ENCODE data around the gene NDUFAF2.

NDUFAF2 gene

DNA sequence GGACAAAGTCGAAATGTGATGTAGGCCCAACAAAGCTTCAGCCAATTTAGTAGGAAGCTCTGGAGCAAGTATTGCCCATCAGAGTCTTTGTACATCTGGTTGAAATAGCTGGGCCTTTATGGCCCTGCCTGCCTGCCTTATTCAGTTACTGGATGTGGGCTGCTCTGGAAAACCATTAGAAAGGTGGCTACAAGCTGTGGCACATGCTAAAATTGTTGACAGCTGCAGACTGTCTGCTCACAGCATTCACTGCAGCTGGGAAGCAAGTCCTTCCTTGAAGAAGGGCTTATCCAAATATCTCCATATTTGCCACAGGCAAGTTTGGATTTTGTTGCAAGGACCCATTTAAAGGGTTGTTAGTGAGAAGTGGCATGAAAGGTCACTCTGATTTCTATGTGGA lies 192.8 kb downstream of the NDUFAF2 start:
- no peak for DNase-seq

DNA sequence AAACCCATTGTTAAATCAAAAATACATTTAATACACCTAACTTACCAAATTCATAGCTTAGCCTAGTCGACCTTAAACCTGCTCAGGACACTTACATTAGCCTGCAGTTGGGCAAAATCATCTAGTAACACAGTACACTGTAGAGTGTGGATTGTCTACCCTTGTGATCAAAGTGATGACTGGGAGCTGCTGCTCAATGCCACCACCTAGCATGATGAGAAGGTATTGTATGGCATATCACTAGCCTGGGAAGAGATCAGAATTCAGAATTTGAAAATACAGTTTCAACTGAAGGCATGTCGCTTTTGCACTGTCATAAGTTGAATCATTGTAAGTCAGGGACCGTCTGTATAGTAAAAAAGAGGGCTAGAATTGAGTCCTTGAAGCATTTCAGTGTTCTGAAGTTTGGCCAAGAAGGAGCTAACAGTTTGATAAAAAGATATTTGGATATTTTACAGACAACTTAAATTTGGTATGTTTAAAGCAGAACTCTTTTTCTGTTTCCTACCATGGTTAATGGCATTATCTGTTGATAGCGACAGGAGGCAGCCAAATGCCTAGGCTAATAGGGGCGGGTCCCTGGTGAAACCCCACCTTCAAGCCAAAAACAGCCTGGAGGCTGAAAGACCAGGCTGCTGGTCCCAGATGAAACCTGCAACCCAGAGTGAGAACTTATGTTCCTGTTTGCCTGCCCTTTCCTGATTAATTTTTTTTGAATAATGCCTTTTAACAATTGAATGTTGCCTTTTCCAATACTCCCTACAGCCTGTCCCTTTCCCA lies 194.3 kb downstream of the NDUFAF2 start:
- DNase-seq, result no peak

DNA sequence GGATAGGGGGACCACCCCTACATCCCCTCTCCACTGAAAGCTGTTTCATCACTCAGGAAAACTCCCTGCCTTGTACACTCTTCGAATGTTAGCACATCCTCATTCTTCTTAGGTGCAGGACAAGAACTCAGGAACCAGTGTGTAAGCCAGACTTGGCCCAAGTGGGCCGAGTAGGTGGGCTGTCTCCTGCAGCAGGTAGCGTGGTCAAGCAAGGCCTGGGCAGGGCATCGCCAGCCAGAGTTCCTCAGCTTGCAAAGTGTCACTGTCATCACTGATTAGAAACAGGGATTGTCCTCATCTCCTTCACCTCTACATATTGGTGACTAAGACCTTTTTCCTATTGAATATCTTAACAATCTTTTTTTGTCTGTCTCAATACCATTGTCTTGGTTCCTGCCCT lies 194.9 kb downstream of the NDUFAF2 start:
- DNase-seq, result no peak

DNA sequence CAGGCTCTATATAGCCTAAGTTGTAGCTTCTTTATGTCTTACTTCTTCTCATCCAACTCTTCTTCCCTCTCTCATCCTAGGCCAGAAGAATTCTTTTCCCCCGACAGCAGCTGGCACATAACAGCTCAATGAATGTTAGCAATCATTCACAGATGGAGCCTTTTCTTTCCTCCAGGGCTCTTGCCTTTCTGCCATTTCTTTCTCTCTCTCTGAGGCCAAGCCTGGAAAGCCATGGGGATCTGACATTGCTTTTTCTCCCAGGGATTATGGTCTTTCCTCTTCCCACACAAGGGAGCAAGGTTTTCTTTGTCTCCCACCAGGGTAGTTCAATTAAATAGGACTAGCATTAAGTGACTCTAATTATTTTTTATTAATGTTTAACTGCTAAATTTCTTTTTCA lies 196.8 kb downstream of the NDUFAF2 start:
- no peak for DNase-seq

DNA sequence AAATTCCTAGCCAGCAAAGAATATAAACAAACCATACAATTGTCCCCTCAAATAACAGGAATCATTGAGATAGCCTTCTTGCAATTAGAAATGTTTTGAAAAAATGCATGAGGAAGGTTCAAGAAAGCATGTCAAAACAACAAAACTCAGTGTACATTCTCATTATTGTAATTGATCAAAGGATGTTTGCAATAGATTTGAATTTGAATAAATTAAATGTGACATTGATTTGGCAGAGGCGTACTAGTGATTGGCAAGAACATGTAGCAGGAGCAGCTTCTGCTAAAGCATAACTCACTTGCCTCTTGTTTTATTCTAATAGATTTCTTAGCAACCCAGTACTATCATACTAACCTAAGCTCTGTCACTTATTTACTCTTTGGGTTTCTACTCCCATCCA lies 197.4 kb downstream of the NDUFAF2 start:
- no peak for DNase-seq

DNA sequence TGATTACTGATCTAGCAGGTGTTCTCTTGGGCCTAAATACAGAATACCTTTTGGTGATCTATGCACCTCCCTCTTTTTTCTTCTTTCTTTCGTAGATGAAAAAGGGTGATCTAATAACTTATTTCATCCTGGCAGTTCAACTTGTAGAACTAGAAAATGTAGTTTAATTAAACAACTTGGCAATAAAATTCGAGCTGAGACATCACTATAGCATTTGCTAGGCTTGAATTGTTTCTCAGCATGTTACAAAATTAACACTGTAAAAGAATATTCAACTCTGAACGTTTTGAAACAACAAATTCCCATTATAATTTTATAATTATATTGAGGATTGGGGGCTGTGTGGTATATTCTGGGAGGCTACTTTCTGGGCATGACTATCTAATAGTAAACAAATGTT lies 197.8 kb downstream of the NDUFAF2 start:
- DNase-seq, result no peak

DNA sequence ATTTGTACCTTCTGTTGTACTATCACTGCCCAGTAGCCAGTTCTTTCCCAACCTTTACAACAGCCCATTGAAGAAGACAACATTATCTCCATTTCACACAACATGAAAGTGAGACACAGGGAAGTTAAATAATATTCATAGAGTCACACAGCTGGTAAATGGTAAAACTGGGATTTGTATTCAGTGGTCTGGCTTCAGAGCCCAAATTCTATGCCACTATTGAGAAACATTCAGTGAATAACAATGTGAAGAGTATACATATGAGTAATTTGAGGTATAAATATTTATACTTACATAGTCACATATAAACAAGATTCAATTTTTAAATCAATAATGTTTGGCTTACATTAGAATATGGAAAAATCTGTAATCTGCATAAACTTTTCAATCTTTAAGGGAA lies 203.5 kb downstream of the NDUFAF2 start:
- no peak for DNase-seq

DNA sequence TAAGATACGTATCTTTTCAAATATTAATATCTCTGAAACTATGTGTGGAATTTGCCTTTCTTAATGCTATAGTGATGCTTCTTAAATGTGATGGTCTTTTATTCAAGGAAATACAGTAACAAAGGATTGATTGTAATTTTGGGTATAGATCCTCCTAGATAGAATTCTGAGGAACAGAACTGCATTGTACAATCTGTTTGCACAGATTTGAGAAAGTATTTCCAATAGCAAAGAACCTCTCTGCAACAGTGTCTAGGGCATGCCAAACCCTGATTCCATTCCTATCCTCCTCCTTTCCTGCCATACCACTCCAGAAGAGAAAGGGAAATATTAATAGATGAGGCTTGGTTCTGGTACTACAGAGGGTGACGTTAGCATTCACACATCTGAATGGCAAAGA lies 206.9 kb downstream of the NDUFAF2 start:
- no peak for DNase-seq

DNA sequence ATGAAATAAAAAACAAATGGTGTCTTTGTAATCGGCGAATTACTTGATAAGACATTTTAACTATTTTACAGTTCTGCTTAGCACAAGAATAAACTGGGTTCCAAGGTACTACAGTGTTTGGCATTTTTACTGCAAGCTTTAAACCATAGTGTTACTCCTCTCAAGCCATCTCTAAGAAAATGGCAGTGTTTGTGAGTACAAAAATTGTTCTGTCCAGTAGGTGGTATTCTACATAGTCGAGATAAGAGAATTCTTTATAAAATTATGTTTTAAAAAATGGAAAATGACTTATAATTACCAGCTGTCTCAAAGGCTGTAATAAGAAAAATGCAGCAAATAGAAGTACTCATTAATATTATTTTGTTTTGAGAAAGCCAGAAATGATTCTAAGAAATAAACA lies 214.1 kb downstream of the NDUFAF2 start:
- no peak for DNase-seq

DNA sequence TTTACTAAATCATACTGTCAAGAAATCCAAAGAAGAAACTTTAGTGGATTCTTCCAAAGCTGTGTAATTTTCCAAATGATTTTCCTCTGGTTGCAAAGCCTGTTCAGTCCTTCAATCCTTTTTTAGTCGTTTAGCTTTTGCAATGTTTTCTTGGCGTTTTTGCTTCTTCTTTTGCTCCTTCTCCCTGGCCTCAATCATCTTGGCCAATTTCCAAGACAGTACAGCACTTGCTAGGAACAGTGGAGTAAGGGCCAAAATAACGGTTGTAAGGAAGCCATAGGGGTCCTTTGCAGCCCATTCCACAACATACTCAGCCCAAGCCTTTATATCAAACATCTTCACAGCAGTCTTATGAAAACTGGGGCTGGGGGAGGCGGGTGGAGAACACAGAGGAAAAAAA lies 214.8 kb downstream of the NDUFAF2 start:
- DNase-seq, result no peak

DNA sequence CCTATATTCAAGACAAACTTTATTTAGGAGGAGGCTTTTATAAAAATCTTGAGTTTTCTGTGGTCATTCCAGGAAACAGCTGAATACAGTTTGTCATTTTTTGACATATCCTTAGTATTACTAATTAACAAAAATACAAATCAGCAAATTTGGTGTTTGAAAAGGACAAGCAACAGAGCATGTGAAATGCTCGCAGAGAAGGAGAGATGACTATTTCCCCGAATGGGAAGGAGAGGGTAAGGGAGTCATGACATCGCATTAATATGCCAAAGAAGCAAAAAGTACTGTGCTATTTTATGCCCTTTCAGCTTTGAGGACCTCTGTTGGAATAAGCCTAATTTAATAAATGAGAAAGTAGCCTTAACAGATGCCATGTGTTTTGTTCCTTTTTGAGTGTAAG lies 215.5 kb downstream of the NDUFAF2 start:
- DNase-seq, result no peak

DNA sequence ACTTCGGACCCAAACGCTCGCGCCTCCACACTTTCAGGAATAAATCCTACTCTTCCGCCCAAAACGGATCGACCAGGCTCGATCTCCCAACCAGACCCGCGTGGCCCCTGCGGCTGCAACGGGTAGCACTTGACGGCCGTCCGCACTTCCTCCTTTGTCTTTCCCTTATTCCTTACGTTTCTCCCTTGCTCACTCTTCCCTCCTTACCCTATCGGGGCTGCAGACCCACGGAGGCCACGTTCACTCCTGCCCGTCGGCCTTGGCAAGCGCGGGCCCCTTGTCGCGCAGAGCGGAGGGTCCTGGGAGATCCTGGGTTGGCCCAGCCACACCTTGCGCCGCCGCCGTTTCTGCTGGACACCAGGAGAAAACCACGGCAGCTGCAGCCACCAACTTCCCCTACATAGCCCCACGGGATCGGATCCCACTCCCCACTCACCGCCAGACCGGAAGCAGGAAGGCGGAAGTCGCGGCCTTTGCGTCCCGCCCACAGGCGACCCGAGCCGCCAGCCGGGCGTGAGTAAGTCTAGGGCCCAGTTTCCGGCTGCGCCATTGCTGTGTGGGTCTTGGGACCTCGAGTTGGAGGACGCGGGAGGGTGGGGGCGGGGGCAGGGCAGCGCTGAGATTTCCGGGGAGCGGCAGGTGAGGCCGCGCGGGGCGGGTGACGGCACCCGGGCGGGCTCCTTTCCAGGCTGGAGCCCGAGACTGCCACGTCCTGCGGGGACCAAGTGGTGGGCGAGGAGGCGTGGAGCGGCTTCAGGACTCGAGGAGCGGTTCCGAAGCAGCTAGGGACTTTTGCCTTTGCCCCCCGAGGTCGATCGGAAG lies 217.2 kb downstream of the NDUFAF2 start, which contains the start of gene SMIM15:
SMIM15 (minus strand) TSS at position 459 of the 822 bp plus-strand sequence. CDS start 2,297 bp downstream, outside the sequence.
- peak; percentile 68 for DNase-seq

DNA sequence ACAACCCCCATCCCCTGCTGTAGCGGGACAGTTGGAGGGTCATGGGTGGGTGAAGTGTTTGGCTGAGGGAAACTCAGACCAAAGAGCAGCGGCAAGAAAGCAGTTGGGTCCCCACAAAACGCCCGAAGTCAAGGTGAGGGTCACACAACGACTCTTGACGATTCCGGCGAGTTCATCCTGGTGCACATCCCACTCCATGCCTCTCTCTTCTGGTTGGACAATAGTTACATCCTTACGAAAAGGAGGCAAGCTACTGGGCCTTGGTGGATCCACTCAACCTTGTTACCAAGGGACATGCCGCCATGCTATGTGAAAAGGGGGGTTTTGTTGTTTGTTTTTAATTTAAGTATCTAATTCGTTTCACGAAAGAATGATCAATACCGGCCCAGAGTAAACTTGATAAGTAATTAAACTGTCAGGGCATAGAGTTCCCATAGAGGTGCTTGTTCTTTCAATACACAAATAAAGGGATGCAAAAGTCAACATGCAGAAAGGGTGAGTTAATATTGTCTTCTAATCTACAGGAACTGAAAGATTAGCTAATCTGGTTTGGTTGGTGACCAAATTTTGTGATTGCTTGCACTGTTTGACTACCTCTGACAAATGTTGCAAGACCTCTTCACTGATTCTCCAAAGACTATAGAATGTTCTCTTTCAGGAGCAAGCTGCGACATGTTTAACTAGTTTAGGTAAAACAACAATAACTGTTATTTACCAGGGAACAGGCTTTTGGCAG lies 218.0 kb downstream of the NDUFAF2 start:
- DNase-seq, result peak; percentile 41

DNA sequence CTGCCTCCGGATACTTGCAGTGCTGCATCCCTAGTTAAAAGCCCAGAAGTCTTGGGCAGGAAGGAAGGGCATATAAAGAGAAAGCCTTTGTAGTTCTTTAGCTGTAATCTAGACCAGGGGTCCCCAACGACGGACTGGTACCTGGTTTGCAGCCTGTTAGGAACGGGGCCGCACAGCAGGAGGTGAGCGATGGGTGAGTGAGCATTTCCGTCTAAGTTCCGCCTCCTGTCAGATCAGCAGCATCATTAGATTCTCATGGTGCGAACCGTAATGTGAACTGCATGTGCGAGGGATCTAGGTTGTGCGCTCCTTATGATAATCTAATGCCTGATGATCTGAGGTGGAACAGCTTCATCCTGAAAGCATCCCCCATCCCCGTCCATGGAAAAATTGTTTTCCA lies 218.9 kb downstream of the NDUFAF2 start:
- no peak for DNase-seq

DNA sequence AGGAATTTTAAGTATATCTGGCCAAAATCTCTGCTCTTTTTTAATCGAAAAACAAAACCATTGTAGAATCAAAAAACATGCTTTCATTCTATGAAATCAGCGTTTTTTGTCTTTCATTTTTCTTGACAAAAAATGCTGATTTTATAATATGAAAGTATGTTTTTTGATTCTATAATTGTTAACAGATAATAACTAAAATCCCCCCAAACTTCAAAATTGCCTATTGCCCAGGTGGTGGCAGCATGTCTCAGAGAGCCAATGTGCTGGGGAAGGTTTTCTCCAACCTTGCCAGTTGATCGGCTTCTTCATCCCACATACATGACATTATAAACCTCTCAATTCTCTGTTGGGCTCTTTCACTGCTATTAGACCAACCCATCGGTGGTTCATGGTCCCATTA lies 222.4 kb downstream of the NDUFAF2 start:
- DNase-seq, result no peak

DNA sequence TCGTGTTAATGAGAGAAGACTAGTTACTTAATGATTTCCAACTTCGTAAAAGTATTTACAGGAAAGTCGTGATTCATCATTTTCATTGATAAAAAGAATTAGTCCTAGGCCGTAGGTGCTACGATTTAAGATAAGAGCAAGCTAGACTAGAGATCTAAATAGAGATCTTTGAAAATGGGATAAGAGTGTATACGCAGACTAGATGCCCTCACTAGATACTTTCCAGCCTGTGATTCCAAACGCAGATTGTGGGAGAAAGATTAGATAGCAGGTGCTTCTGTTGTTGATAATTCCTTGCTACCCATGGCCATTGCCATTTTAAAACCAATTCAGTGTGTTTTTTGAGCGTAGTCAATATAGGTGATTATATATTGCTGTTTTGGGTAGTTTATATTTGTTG lies 223.9 kb downstream of the NDUFAF2 start:
- DNase-seq, result no peak

DNA sequence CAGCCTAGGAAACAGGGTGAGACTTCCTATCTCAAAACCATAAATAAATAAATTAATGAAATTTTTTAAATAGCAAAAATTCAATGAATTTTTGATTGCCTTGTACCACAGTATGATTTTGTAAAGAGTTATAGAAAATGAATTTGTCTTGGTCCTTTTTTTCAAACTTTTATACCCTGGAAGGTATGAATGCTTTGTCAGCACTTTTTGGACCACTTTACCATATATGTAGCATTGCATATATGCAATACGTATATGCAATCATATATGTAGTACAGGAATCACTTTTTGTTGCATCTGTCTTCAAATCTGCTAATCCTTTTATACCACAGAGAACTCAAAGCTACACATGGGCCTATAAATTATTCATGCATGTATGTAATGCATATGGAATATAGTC lies 226.5 kb downstream of the NDUFAF2 start:
- no peak for DNase-seq

DNA sequence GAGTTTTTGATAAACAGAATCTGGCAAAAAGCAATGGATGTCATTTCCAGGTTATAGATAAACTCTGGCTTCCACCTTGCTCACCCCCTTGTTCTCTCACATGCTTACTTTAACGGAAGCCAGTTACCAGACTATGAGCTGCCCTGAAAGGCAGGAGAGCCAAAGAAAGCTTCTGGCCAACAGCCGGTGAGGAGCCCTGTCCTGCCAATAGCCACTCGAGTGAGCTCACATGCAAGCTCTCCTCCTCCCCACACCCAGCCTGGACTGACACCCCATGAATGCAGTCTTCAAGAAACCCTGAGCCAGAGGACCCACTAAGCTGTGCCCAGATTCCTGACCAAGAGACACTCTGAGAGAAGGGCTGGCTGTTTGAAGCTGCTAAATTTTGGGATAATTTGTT lies 231.6 kb downstream of the NDUFAF2 start:
- DNase-seq, result no peak

DNA sequence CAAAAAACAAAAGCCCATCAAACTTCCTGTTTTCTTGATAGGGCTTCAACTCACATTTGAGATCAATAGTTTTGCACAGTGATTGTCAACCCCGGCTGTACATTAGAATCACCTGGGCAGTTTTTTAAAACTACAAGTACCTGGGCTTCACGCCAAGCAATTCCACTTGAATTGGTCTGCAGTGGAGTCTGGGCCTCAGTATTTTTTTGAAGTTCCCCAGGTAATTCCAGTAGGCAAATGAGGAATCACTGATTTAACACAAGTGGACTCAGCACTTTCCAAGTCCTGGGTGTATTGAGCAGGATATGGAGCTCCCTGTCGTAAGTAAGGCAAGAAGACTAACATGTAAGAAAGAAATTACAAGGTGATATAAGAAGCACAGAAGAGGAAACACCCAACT lies 232.1 kb downstream of the NDUFAF2 start:
- no peak for DNase-seq

DNA sequence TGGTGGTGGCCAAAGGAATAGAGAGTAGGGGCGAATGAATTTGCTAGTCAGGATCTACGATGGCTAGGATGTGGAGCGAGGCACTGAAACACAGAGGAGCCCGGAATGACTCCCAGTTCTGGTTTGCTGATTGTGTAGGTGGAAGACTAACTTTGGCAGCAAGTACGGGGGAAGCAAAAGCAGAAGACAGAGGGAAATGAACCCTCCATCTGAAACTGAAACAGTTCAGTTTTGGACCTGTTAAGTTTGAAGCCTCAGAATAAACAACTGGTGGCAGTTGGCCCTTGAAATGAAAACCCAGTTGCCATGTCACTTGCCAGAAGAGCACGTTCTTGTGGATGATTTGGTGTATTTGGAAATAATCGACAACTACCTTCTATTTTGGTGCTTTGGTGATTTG lies 232.7 kb downstream of the NDUFAF2 start:
- no peak for DNase-seq

DNA sequence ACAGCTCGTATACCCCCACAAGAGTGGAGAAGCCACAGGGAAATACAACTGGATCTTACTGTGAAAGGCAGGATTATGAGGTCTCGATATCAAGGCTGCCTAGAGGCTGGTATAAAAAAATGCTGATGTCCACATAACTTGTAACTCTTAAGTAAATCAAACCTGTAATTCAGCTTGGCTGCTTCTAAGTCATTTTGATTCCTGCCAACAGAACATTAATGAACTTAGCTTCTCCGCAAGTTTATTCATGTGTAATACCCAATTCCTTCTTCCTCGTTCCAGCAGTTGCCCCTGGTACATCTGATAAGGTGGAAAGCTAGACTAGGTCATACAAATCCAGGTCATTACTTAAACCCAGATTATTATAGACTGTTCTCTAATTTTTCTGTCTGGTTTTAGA lies 233.7 kb downstream of the NDUFAF2 start:
- no peak for DNase-seq

DNA sequence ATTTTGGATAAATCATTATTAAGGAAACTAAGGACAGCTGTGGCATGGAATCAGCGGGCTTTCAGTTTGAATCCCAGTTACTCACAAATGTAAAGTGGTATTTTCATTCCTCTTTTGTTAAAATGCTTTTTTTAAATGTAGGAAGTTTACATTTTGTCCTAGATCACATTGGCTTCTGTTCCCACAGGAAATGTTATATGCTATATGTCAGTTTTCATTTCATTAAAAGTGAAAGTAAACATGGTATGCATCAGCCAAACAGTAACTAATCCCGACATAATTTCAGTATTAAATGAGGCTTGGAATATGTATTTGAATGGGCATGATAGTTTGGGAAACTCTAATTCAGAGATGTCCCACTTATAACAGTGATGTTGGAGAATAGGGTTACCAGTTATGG lies 235.9 kb downstream of the NDUFAF2 start:
- DNase-seq, result no peak

DNA sequence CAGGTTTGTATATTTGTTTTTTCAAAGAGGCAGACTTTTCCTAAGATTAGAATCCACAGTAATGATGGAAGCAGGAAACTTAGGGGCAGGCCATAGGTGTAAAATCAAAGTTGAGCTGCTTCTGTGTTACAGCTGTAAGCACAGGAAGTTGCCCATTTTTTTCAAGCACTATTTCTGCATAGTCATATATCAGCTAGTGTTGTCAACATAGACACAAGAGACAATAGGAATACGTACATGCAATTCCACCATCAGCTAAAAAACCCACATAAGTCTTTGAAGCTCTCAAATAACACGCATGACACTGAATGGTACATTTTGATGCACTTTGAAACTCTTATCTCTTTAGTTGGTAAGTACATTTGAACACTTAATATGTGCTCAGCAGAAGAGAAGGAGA lies 237.4 kb downstream of the NDUFAF2 start:
- DNase-seq, result no peak

DNA sequence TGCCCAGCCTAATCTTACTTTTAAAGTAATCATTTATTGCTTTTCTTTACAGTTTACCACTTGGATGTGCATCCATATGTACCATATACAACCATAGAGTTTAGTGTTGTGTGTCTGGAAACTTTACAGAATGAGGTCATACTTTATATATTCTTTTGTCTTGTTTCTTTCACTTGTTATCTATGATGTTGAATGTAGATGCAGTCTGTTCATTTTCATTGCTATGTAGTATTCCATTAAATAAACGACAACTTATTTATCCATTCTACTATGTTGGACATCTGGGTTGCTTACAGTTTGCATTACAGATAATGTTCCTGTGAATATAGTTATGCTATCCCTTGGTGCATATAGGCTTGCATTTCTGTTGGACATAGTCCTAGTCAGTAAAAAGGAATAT lies 238.5 kb downstream of the NDUFAF2 start:
- DNase-seq, result no peak
